Skeletal muscle satellite cell (primary cell): ENCODE measurements around the gene ZNF101. TPM values are rescaled to one million over a fixed set of nuclear protein-coding genes. Genes with fewer than 3 reads are reported as not detected.

Source experiments
- H3K27me3 ChIP-seq: 2 replicates; pipeline ENCODE4 v1.7.0; 2013; ENCODE audit warnings: low read length; ENCODE audit not compliant: control insufficient read depth, insufficient read depth
- H3K36me3 ChIP-seq: 2 replicates; pipeline ENCODE4 v1.7.0; 2013; ENCODE audit warnings: mild to moderate bottlenecking, control low read depth, low read length; ENCODE audit not compliant: insufficient read depth
- H3K4me1 ChIP-seq: 2 replicates; pipeline ENCODE4 v1.7.0; 2013; ENCODE audit warnings: low read length; ENCODE audit not compliant: control insufficient read depth, insufficient read depth
- H3K4me2 ChIP-seq: 2 replicates; pipeline ENCODE4 v1.7.0; 2013; ENCODE audit warnings: mild to moderate bottlenecking, low read length
- H3K4me3 ChIP-seq: 2 replicates; pipeline ENCODE4 v1.7.0; 2013; ENCODE audit warnings: low read length
- H3K9ac ChIP-seq: 2 replicates; pipeline ENCODE4 v1.7.0; 2013; ENCODE audit warnings: mild to moderate bottlenecking, low read depth, low read length, moderate library complexity
- H3K9me3 ChIP-seq: replicated peaks from 2 replicates; pipeline ENCODE4 v1.7.0; 2013; ENCODE audit warnings: mild to moderate bottlenecking, control low read depth, low read length
- total RNA-seq: library from RNA; depleted of rRNA; stranded (reverse); fragments of >200 nt; gene quantifications from 2 replicates; pipeline ENCODE4 v1.2.3, GENCODE V29; 2012; rRNA removed

The ZNF101 gene
- total RNA-seq = 6.8 and 9.2 TPM in 2 replicates

DNA sequence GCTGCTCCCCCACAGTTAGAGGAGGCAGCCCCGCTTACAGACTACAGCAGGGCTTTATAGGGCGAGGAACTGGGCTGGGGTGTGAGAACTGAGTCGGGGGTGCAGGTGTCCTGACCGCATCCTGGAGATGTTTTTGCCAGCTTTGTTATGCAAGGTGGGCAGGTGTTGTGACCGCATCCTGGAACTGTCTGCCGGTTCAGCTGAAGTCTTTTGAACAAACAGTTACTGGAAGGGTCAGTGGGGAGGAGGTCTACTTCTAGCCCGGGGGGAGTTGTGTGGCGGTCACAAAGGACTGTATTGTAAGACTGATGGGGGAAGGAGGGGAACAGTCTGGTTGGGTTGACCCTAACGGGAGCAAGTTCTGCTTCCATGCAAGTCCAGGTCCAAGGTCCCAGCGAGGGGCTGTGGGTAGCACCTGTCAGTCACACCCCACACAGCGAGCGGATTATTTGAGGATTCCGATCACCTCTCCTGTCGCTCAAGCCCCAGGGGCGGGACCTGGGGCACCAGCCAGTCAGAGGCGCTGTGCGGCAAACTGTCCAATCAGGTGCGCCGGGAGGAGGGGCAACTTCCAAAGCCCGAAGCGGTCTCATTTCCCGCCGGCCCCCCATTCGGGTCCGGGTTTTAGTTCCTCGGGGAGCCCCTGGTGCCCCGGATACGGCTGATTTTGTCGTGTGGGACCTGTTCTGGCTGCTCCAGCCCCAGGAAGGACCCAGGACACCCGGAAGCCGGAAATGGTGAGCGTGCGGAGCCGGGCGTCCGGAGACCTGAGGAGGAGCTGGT, at the start of gene ZNF101:
TSS of gene ZNF101 (plus strand) at position 610 of the 783 bp plus-strand sequence. CDS start at position 735, 125 bp downstream.
- Histone ChIP-seq H3K27me3 (no peaks in the 10 kb centered on the region), H3K4me1 (peaks cover 8% of the 10 kb centered on the region), H3K4me3 (peak within 1 kb of the TSS; percentile 90), H3K9ac (peak within 1 kb of the TSS; percentile 98), H3K9me3 (no peaks in the 10 kb centered on the region), H3K36me3 (no peaks in the 10 kb centered on the region), H3K4me2 (peak within 1 kb of the TSS; percentile 91)

DNA sequence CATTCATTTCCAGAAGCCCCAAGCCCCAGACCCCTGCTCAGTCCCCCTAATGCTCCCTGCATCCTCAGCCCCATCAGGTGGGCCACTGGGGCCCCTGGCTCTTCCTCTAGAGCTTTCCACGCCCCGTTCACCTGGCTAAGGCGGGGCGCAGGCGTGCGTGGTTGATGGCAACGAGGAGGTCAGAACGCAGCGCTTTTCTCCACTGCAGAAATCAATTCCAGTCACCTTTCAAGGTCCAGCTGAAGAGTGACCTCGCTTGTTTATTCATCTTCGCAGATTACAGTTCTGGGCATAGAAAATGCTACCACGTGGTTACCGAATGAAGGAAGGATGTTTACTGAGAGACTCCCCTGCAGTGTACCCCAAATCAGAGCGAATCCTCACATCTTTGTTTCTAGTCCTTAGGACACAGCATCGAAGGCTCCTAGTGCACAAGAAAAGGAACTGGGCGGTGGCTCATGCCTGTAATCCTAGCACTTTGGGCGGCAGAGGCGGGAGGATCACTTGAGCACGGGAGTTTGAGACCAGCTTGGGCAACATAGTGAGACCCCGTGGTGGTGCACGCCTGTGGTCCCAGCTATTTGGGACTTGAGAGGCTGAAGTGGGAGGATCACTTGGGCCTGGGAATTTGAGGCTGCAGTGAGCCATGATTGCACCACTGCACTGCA, 49.3 kb upstream of the ZNF101 start:
- peak overlapping the region; percentile 73 for H3K4me2 ChIP-seq
- no peak overlapping the region for H3K9ac ChIP-seq
- no peaks in the 10 kb centered on the region for H3K9me3 ChIP-seq
- no peaks in the 10 kb centered on the region for H3K27me3 ChIP-seq
- no peaks in the 10 kb centered on the region for H3K36me3 ChIP-seq
- H3K4me3 ChIP-seq = peak overlapping the region; percentile 65
- H3K4me1 ChIP-seq = no peaks in the 10 kb centered on the region

DNA sequence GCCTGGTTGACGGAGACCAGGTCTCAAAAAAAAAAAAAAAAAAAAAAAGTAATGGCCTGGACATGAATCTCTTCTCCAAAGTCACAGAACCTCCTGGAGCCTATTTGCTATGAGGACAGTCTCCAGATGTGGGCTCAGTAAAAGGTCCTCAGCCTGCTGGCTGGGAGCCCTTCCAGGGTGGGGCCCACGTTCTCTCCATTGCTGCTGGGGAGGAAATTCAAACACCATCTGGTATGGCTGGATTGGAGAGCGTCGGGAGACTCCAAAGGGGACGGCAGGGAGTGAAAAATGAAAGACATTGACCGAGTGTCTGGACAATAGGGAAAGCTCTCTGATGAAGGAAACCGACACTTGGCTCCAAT, 48.8 kb upstream of the ZNF101 start:
- Histone ChIP-seq H3K9me3 (no peaks in the 10 kb centered on the region), H3K9ac (no peak overlapping the region), H3K36me3 (no peaks in the 10 kb centered on the region), H3K27me3 (no peaks in the 10 kb centered on the region), H3K4me3 (no peak overlapping the region), H3K4me2 (no peak overlapping the region), H3K4me1 (no peaks in the 10 kb centered on the region)

DNA sequence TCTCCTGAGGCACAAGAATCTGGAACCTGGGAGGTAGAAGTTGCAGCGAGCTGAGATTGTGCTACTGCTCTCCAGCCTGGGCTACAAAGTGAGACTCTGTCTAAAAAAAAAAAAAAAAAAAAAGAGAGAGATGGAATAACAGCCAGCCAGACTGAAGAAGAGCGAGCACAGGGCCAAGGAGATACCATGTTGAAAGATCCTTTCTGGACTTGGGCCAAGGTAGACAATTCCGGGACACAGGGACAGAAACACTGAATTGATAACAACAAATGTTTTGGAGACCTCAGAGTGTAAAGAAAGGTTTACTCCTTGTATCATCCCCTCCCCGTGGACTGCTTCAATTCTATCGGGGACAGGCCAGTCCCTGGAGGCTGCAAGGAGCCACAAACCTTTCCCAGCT, 45.3 kb upstream of the ZNF101 start:
- Histone ChIP-seq H3K4me3 (no peak overlapping the region), H3K36me3 (no peaks in the 10 kb centered on the region), H3K27me3 (peaks cover 11% of the 10 kb centered on the region), H3K4me1 (peaks cover 2% of the 10 kb centered on the region), H3K4me2 (no peak overlapping the region), H3K9me3 (no peaks in the 10 kb centered on the region), H3K9ac (no peak overlapping the region)

DNA sequence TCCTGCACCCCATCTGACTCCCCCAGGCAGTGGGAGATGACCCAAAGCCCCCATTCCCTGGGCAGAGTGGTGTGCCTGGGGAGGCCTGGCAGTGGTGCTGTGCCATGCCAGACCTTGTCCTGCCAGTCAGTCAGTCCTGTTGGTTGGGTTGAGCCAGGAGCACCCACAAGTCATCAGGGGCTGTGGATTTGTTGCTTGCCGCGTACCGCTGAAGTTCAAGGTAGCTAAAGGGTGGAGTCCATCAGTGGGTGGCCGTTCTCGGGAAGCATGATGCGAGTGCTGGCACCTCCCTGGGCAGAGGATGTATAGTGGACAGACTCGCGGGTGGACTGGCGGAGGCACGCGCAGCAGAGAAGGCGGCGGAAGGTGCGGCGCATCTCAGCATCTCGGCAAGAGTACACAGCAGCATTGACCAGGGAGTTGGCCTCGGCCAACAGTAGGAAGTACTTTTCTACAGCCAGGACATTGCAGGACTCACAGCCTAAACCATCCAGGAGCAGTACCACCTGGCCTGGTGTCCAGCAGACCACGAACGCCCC, 44.5 kb upstream of the ZNF101 start:
- Histone ChIP-seq H3K36me3 (no peaks in the 10 kb centered on the region), H3K9ac (no peak overlapping the region), H3K27me3 (peaks cover 11% of the 10 kb centered on the region), H3K9me3 (no peaks in the 10 kb centered on the region), H3K4me1 (peaks cover 2% of the 10 kb centered on the region), H3K4me2 (no peak overlapping the region), H3K4me3 (no peak overlapping the region)

DNA sequence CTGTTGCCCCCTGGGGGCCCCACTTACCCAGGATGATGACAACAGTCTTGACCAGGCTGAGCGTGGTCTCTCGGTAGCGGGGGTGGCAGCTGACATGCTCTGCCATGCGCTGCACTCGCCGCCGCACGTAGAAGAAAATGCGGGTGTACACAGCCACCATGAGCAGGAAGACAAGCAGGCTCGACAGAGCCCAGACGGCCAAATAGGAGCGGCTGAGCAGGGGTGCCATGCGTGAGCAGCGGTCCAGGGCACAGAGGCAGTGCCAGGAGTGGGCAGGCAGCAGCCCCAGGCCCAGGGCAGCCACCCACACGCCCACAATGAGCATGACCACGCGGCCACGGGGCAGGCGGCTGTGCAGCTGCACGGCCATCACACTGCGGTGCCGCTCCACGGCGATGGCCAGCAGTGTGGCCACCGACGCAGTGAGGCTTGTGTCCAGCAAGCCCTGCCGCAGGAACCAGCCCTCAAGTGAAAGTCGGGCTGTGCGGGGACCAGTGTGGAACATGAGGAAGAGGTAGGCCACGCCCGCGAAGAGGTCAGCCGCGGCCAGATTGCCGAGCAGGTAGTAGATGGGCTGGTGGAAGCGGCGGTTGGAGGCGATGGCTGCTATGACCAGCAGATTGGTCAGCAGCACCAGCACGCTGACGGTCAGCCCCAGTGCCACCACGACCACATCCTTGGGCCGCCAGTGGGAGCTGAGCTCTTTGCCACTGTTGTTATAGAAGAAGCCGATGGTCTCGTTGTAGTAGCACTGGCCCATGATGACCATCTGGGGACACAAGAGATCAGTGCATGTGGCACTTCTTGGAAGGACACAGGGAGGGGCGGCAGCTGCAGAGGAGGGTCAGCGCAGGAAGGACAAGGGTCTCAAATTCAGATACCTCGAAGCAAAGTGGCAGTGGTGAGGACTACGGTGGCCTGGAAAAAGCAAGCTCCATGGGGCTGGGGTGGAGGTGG, 41.8 kb upstream of the ZNF101 start:
- Histone ChIP-seq H3K4me2 (no peak overlapping the region), H3K4me3 (no peak overlapping the region), H3K36me3 (no peaks in the 10 kb centered on the region), H3K27me3 (peaks cover 11% of the 10 kb centered on the region), H3K9me3 (no peaks in the 10 kb centered on the region), H3K4me1 (peaks cover 2% of the 10 kb centered on the region), H3K9ac (no peak overlapping the region)

DNA sequence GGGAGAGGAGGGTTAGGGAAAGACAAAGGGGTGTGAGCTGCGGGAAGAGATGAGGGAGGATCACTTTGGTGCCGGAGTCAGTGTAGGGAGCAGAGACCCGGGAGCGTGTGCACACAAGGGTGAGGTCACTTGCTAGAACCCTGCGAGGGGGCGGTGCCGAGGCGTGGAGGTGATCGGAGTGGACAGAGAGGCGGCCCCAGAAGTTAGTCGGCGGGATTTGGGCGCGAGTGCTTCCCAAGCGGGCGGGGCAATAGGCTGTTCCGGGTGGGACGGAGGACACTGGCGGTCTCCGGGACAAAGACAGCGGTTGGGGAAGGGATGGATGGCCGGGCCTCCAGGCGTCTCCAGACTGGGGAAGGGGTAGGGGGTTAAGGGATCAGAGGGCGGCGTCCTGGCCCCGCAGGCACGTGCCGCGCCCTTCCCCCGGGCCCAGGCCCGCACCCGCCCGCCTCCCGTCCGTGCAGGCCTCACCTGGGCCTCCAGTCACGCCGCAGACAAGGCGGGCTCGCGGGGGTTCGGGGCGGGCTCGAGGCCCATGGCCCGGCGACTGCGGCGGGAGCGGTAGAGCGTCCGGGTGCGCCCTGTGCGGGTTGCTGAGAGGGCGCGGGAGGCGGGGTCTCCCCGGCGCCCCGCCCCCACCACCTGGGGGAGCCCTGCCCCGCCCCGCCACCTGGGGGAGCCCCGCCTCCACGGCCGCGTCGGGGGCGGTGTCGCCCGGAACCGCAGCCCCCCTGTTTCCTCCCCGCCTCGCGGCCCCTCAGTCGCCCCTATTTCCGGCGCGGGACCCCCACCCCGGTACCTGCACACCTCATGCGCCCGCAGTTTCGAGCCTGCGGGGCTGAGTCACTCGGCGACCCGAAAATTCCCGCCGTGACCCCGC, 40.8 kb upstream of the ZNF101 start, which contains the start of gene LPAR2:
TSS of gene LPAR2 (minus strand) at position 600 of the 880 bp plus-strand sequence. CDS start 945 bp downstream, outside the sequence.
- no peak within 1 kb of the TSS for H3K9ac ChIP-seq
- H3K9me3 ChIP-seq = no peaks in the 10 kb centered on the region
- peak within 1 kb of the TSS; percentile 72 for H3K4me2 ChIP-seq
- peak within 1 kb of the TSS; percentile 41 for H3K4me3 ChIP-seq
- peaks cover 3% of the 10 kb centered on the region for H3K36me3 ChIP-seq
- H3K27me3 ChIP-seq = peaks cover 11% of the 10 kb centered on the region
- H3K4me1 ChIP-seq = peaks cover 2% of the 10 kb centered on the region

DNA sequence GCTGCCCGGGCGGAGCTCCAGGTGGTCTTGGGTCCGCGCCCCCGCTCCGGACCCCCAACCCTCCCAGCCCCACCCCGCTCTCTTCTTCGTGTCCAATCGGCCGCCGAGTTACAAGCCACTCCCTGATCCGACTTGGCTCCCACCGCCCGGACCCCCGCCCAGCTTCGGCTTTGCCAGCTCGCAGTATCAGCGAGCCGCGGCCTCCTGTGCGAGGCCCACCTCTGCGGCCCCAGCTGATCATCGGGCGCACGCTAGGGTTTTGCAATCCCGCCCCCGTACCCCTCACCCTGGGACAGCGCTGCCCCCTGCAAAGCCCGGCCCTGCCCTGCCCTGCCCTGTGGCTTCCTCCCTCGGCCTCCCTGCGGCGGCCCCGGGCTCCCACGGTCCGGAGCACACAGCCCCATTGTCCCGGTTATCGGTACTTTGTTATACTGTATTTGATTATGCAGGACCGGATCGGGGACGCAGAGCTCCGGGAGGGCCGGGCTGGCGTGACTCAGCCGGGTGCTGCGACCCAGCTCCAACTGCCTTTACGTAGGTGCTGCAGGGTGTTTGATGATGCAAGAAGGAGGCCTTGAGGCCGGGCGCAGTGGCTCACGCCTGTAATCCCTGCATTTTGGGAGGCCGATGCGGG, 40.0 kb upstream of the ZNF101 start:
- peaks cover 11% of the 10 kb centered on the region for H3K27me3 ChIP-seq
- H3K36me3 ChIP-seq = peaks cover 10% of the 10 kb centered on the region
- peaks cover 2% of the 10 kb centered on the region for H3K4me1 ChIP-seq
- no peaks in the 10 kb centered on the region for H3K9me3 ChIP-seq
- no peak overlapping the region for H3K4me3 ChIP-seq
- peak overlapping the region; percentile 72 for H3K4me2 ChIP-seq
- H3K9ac ChIP-seq = no peak overlapping the region

DNA sequence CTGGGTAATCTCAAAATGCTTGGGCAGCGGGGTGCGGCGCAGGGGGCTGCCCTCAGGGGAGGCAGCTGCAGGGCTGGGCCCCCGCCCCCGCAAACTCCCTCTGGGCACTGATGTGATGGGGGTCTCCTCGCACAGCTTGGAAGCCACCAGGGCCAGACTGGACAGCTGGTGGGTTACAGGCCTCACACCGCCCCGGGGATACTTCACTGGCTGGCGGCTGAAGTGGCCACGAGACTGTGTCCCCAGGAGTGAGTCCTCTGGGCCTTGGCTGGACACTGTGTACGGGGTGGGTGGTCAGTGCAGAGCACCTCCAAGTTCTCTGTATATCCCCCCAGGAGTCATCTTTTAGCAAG, 38.6 kb upstream of the ZNF101 start:
- Histone ChIP-seq H3K9ac (no peak overlapping the region), H3K27me3 (peaks cover 11% of the 10 kb centered on the region), H3K4me2 (no peak overlapping the region), H3K4me3 (no peak overlapping the region), H3K9me3 (no peaks in the 10 kb centered on the region), H3K4me1 (peaks cover 2% of the 10 kb centered on the region), H3K36me3 (peaks cover 17% of the 10 kb centered on the region)

DNA sequence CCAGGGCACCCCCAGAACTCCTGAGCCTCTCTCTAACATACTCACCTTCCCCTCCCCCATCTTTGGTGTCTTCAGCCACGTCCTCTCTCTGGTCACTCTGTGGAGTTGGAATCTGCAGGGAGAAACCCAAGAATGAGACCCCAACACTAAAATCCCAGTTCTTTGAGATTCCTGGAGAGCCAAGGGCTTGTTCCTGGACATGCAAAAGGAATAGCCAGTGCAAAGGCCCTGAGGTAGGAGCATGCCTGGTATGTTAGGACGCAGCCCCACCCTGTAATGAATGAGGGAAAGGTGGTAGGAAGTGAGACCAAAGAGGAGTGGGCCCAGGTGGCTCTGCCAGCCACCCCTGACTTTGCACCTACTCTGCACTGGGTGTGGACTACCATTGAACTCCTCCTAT, 38.2 kb upstream of the ZNF101 start:
- no peak overlapping the region for H3K9ac ChIP-seq
- H3K4me3 ChIP-seq = no peak overlapping the region
- H3K36me3 ChIP-seq = peaks cover 20% of the 10 kb centered on the region
- H3K4me2 ChIP-seq = no peak overlapping the region
- H3K9me3 ChIP-seq = no peaks in the 10 kb centered on the region
- peaks cover 2% of the 10 kb centered on the region for H3K4me1 ChIP-seq
- H3K27me3 ChIP-seq = peaks cover 11% of the 10 kb centered on the region
